ENCODE measurements around the gene ARHGAP33. TPM values are rescaled to one million over a fixed set of nuclear protein-coding genes. Genes with fewer than 3 reads are reported as not detected.
A peak's percentile ranks its signal among the peaks of the same experiment; 100 is the strongest.
"Not testable (repeated sequence)": the region's sequence is repeated elsewhere in the genome, so short reads cannot be mapped to it uniquely, and the experiment has no call there.

Gene ARHGAP33
- polyA plus RNA-seq, 6 donors from 2014 or later: 0.58 TPM; not detected in 5

DNA sequence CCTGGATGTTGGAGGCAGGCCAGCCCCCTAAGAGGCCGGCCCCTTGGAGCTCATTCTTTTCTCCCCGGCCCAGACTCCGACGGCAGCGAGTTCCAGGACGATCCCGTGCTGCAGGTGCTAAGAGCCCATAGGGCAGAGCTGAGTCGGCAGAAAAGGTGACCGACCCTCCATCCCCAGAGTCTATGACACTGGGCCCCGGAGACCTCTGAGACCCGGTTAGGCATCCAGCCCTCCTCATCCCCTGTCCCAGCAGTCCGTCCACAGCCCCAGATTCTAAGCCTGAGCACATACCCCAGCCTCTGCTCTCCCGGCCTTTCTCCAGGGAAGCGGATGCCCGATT lies 7.3 kb upstream of the ARHGAP33 start:
- DNase-seq (no peak), ATAC-seq (ENCODE audit: low read depth in 2 of 2) (no peak)
- peaks cover 3 to 10% (median 5%) of the 10 kb centered on the region in 3 donors for H3K4me1 Mint-ChIP-seq
- H3K4me3 Mint-ChIP-seq: peak overlapping the region in 1 of 8 donors; percentile 34
- H3K27me3 Mint-ChIP-seq: no peaks in the 10 kb centered on the region
- H3K9me3 Mint-ChIP-seq: no peaks in the 10 kb centered on the region
- H3K36me3 Mint-ChIP-seq: no peaks in the 10 kb centered on the region
- peak overlapping the region in 1 of 6 donors; percentile 63 for H3K27ac Mint-ChIP-seq

DNA sequence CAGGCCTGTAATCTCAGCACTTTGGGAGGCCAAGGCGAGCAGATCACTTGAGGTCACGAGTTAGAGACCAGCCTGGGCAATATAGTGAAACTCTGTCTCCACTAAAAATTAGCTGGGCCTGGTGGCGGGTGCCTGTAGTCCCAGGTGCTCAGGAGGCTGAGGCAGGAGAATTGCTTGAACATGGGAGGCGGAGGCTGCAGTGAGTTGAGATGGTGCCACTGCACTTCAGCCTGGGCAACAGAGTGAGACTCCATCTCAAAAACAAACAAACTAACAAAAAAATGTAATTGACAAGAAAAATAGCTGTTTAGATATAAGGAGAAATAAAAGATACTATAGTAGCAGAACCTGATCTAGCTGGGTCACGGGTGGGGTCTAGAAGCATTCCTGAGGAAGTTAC lies 3.0 kb upstream of the ARHGAP33 start:
- H3K27ac Mint-ChIP-seq; DNase-seq; H3K9me3 Mint-ChIP-seq; H3K36me3 Mint-ChIP-seq; H3K4me3 Mint-ChIP-seq; H3K27me3 Mint-ChIP-seq; ATAC-seq (ENCODE audit: low read depth in 2 of 2): not testable (repeated sequence)
- peaks cover 12 to 22% (median 20%) of the 10 kb centered on the region in 3 donors for H3K4me1 Mint-ChIP-seq

DNA sequence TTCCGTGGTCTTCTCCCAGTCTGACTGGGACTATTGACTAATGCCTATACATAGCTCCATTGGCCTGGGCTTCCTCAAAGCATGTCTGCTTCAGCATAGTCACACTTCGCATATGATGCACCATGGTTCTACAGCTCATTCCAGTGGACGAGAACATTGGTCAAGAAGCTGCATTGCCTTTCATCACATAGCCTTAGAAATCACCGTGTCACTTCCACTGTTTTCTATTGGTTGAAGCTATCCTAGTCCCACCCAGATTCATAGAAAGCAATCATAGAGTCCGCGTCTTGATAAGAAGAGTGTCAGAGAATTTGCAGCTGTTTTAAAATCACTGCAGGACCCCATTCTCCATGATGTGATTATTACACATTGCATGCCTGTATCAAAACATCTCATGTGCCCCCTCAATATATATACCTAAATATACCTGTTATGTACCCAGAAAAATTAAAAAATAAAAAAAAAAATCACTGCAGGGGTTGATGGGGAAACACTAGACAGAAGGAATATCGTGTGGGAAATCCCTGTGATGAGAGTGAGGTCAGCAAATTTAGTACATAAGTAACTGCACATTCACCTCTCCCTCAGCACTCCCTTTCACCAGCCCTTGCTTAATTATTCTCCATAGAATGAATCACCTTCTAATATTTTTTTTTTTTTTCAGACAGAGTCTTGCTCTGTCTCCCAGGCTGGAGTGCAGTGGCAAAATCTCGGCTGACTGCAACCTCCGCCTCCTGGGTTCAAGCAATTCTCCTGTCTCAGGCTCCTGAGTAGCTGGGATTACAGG lies 2.2 kb upstream of the ARHGAP33 start:
- Mint-ChIP-seq H3K27me3 (no peaks in the 10 kb centered on the region), H3K4me1 (peaks cover 12 to 20% (median 20%) of the 10 kb centered on the region in 3 donors), H3K4me3 (peak overlapping the region in 1 of 8 donors; percentile 57), H3K27ac (no peak overlapping the region), H3K36me3 (no peaks in the 10 kb centered on the region), H3K9me3 (peaks cover 0 to 1% (median 0%) of the 10 kb centered on the region in 7 donors)
- ATAC-seq (ENCODE audit: low read depth in 2 of 2) (no peak), DNase-seq (no peak)

DNA sequence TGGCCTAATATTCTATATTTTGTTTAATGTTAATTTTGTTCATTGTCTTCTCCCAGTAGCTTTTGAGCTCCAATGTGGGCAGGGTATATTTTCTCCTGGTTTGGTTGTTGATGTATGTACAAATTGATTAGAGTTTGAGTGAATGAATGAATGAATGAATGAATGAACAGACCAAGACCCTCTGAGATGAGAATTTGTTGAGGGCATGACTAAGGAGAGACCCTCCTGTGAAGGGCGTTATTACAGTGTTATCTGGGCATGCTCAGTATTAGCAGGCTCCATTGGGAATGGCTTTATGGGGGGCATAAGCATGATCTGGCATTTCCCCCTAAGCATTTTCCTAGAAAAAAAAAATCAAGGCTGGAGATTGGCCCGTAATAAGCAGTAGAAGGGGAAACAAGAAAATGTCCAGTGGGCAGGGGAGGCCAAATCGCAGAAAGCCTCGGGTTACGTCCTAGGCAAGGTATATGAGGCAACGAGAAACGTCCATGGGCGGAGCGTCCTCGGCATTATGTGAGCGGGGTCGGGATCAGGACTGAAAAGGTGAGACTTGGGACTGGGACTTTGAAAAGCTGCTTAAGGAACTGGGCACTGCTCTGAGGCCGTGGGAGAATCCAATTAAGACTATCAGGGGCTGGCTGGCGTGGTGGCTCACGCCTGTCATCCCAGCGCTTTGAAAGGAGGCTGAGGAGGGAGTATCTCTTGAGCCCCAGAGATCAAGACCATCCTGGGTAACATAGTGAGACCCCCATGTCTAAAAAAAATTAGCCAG lies 904 bp upstream of the ARHGAP33 start:
- Mint-ChIP-seq H3K4me3 (peak overlapping the region; percentile 83 to 92 (median 90)), H3K9me3 (peaks cover 0 to 1% (median 0%) of the 10 kb centered on the region in 7 donors), H3K27me3 (no peaks in the 10 kb centered on the region), H3K36me3 (no peaks in the 10 kb centered on the region), H3K27ac (peak overlapping the region in 2 of 6 donors; percentile 62 to 85), H3K4me1 (peaks cover 12 to 18% (median 15%) of the 10 kb centered on the region in 3 donors)
- ATAC-seq (ENCODE audit: low read depth in 2 of 2) (no peak), DNase-seq (no peak)

DNA sequence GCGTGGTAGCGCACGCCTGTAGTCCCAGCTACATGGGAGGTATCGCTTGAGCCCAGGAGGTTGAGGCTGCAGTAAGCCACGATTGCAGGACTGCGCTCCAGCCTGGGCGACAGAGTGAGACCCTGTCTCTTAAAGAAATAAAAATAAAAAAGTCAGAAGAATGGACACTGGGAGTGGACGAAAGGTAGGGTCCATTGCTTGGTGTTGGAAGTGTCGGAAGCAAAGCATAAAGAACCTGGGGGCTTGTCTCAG lies 392 bp upstream of the ARHGAP33 start:
- peak in 1 of 2 donors; percentile 3 for ATAC-seq (ENCODE audit: low read depth in 2 of 2)
- DNase-seq: no peak
- H3K27me3 Mint-ChIP-seq: no peaks in the 10 kb centered on the region
- H3K4me1 Mint-ChIP-seq: peaks cover 12 to 18% (median 15%) of the 10 kb centered on the region in 3 donors
- no peaks in the 10 kb centered on the region for H3K36me3 Mint-ChIP-seq
- peak overlapping the region; percentile 83 to 92 (median 90) for H3K4me3 Mint-ChIP-seq
- peak overlapping the region in 1 of 6 donors; percentile 85 for H3K27ac Mint-ChIP-seq
- peaks cover 0 to 1% (median 0%) of the 10 kb centered on the region in 7 donors for H3K9me3 Mint-ChIP-seq

DNA sequence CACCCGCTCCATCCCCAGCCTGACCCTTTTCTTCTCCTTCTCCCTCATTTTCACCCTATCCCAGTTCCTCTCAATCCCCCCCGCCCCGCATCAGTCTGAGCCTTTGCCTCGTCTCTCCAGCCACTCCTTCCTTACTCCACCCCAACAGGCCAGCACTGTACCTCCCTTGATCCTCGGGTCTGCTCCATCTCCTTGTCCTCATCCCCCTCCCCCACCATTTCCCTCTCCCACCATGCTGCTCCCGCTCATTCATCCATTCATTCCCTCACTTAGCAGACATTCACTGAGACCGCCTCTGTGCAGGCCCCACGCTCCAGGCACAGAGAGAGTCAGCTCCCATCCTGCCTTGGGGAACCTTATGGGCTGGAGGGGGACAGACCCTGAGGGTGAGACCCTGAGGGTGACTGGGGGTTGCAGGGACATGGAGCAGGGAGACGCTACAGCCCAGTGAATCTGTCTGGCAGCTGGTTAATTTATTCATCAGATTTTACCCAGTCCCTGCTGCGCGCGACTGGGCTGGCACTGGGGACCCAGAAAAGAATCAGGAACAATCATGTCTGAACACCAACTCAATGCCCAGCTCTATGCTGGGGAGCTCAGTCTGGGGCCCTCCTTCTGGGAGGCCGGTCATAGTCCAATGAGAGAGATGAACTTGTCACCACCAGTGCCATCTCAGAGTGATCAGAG lies 881 bp downstream of the ARHGAP33 start:
- ATAC-seq (ENCODE audit: low read depth in 2 of 2) (no peak), DNase-seq (no peak)
- Mint-ChIP-seq H3K36me3 (no peaks in the 10 kb centered on the region), H3K4me3 (peak overlapping the region; percentile 63 to 89 (median 83)), H3K4me1 (peaks cover 12 to 18% (median 15%) of the 10 kb centered on the region in 3 donors), H3K27me3 (no peaks in the 10 kb centered on the region), H3K9me3 (peaks cover 0 to 1% (median 0%) of the 10 kb centered on the region in 7 donors), H3K27ac (peak overlapping the region in 1 of 6 donors; percentile 81)

DNA sequence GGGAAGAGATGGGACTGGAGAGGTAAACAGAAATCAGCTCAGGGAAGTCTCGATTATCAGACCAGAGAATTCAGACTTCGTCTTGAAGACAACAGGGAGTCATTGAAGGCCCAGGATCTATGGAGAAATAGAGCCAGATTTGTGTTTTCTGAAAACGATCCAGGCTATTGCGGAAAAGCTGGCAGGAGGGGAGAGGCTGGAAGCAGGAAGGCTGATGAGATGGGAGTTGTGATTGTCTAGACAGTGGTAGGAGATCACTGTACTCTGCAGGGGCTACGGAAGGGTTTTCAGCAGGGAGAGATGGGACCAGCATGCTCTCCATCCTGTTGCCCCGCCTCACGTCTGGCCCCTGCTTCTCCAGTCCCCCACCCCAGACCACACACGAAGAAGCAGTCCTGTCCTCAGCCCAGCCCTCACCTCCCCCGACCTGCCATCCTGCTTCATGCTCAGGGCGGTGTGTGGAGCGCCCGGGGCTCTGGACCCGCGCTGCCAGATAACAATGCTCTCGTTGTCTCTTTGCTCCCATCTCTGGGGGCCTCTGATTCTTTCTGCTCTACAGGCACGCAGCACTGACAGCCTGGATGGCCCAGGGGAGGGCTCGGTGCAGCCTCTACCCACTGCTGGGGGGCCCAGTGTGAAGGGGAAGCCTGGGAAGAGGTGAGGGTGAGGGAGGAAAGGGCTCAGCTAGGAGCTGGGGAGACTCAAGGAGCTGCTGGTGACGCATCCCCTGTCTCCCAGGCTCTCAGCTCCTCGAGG lies 1.9 kb downstream of the ARHGAP33 start:
- Mint-ChIP-seq H3K27ac (peak overlapping the region in 2 of 6 donors; percentile 21 to 44), H3K9me3 (peaks cover 0 to 1% (median 0%) of the 10 kb centered on the region in 7 donors), H3K4me3 (peak overlapping the region in 6 of 8 donors; percentile 20 to 89 (median 63)), H3K4me1 (peaks cover 12 to 18% (median 15%) of the 10 kb centered on the region in 3 donors), H3K36me3 (no peaks in the 10 kb centered on the region), H3K27me3 (no peaks in the 10 kb centered on the region)
- ATAC-seq (ENCODE audit: low read depth in 2 of 2): no peak
- DNase-seq: no peak

DNA sequence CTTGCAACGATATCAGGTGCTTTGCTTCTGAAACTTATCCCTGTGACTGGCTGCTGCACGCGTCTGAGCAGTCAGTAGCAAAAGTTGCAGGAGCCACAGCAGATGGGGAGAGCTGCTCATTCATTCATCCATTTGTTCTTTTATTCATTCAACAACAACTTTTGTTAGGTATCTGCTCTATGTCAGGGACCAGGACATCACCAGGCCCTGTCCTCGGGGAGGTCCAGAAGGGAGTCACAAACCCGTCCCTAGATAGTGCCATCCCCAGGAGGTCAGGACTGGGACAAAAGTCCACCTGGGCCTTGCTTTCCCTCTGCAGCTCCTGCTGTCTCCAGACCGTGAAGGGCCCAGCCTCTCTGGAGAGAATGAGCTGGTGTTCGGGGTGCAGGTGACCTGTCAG lies 2.6 kb downstream of the ARHGAP33 start:
- no peaks in the 10 kb centered on the region for H3K27me3 Mint-ChIP-seq
- peaks cover 0 to 1% (median 0%) of the 10 kb centered on the region in 7 donors for H3K9me3 Mint-ChIP-seq
- DNase-seq: no peak
- no peaks in the 10 kb centered on the region for H3K36me3 Mint-ChIP-seq
- peak overlapping the region in 1 of 6 donors; percentile 7 for H3K27ac Mint-ChIP-seq
- no peak for ATAC-seq (ENCODE audit: low read depth in 2 of 2)
- peak overlapping the region in 4 of 8 donors; percentile 19 to 63 (median 20) for H3K4me3 Mint-ChIP-seq
- peaks cover 12 to 18% (median 17%) of the 10 kb centered on the region in 3 donors for H3K4me1 Mint-ChIP-seq

DNA sequence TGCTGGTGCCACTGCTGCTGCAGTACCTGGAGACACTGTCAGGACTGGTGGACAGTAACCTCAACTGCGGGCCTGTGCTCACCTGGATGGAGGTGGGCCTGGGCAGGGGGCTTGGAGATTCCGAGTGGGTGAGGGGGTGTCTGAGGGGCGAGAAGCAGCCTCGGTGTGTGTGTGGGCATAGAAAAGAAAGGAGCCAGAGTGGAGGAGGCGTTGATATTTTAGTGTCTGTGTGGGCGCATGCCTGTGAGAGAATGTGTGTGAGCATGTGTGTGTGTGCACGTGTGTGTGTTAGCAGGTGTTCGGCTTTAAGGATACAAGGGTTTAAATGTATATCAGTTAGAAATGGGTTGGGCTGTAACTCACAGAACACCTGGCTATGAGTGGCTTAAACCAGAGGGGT lies 3.7 kb downstream of the ARHGAP33 start:
- Mint-ChIP-seq H3K27me3 (no peaks in the 10 kb centered on the region), H3K36me3 (no peaks in the 10 kb centered on the region), H3K4me1 (peaks cover 18 to 23% (median 21%) of the 10 kb centered on the region in 3 donors), H3K4me3 (peak overlapping the region in 1 of 8 donors; percentile 29), H3K9me3 (peaks cover 0 to 1% (median 0%) of the 10 kb centered on the region in 7 donors), H3K27ac (no peak overlapping the region)
- no peak for ATAC-seq (ENCODE audit: low read depth in 2 of 2)
- DNase-seq: no peak

DNA sequence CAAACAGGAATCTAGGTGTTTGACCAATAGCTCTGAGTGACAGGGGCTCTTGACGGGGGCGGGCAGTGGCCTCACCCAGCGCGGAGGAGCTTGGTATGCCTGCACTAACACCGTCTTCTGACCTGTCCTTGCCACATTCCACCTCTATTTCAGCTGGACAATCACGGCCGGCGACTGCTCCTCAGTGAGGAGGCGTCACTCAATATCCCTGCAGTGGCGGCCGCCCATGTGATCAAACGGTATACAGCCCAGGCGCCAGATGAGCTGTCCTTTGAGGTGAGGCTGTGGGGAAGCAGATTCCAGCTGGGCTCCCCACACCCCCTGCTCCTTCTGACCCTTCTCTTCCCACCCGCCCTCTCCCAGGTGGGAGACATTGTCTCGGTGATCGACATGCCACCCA lies 4.7 kb downstream of the ARHGAP33 start:
- Mint-ChIP-seq H3K4me1 (peaks cover 10 to 17% (median 13%) of the 10 kb centered on the region in 3 donors), H3K4me3 (no peak overlapping the region), H3K9me3 (peaks cover 0 to 1% (median 0%) of the 10 kb centered on the region in 7 donors), H3K27ac (no peak overlapping the region), H3K36me3 (no peaks in the 10 kb centered on the region), H3K27me3 (no peaks in the 10 kb centered on the region)
- DNase-seq: no peak
- no peak for ATAC-seq (ENCODE audit: low read depth in 2 of 2)

DNA sequence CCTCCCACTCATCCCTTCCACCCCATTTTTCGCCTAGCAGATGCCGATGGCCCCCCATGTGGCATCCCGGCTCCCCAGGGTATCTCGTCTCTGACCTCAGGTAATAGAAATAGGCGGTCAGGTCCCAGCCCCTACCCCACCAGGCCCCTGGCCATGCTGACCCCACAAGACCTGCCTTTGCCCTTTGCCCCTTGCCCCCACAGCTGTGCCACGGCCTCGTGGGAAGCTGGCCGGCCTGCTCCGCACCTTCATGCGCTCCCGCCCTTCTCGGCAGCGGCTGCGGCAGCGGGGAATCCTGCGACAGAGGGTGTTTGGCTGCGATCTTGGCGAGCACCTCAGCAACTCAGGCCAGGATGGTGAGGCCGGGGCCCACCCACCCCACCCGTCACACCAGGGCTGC lies 5.4 kb downstream of the ARHGAP33 start:
- no peak overlapping the region for H3K4me3 Mint-ChIP-seq
- H3K27me3 Mint-ChIP-seq: no peaks in the 10 kb centered on the region
- H3K4me1 Mint-ChIP-seq: peaks cover 9 to 17% (median 10%) of the 10 kb centered on the region in 3 donors
- ATAC-seq (ENCODE audit: low read depth in 2 of 2) (no peak), DNase-seq (no peak)
- H3K36me3 Mint-ChIP-seq: no peaks in the 10 kb centered on the region
- no peak overlapping the region for H3K27ac Mint-ChIP-seq
- H3K9me3 Mint-ChIP-seq: peaks cover 0 to 1% (median 0%) of the 10 kb centered on the region in 7 donors

DNA sequence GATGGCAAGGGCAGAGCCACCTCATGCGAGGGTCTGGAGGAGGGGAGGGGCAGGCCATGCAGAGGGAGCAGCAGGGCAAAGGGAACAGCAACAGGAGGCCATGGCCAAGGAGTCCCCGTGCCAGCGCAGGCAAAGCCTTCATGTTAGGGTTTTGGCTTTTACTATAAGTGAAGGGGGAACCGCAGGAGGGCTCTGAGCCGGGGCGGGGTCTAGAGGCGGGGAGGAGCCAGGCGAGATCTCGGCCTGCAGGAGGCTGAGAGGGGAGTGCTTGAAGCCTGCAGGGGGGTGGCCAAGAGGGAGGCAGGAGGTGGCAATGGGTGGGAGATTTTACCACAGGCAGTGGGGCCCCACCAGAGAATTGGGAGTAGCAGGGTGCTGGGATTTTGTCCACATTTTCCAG lies 6.3 kb downstream of the ARHGAP33 start:
- DNase-seq (no peak), ATAC-seq (ENCODE audit: low read depth in 2 of 2) (no peak)
- Mint-ChIP-seq H3K4me3 (peak overlapping the region in 1 of 8 donors; percentile 56), H3K27me3 (no peaks in the 10 kb centered on the region), H3K36me3 (no peaks in the 10 kb centered on the region), H3K4me1 (peaks cover 2 to 10% (median 10%) of the 10 kb centered on the region in 3 donors), H3K27ac (peak overlapping the region in 1 of 6 donors; percentile 1), H3K9me3 (no peaks in the 10 kb centered on the region)

DNA sequence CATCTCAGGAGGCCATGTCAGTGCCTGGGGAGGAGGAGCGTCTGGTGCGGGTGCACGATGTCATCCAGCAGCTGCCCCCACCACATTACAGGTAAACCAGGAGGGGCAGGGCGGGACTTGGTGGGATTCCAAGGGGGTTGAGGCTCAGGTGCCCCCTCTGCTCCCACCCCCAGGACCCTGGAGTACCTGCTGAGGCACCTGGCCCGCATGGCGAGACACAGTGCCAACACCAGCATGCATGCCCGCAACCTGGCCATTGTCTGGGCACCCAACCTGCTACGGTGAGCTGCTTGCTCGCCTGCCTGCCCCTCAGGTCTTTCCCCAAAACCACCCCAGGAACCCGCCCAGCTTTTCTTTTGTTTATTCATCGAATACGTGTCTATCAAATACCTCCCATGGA lies 7.2 kb downstream of the ARHGAP33 start:
- Mint-ChIP-seq H3K4me1 (peaks cover 0 to 10% (median 8%) of the 10 kb centered on the region in 3 donors), H3K36me3 (no peaks in the 10 kb centered on the region)

More for the DNA sequence above, 7.2 kb downstream of the ARHGAP33 start:
- Mint-ChIP-seq H3K4me3 (no peak overlapping the region), H3K27ac (peak overlapping the region in 2 of 6 donors; percentile 18 to 63), H3K27me3 (no peaks in the 10 kb centered on the region), H3K9me3 (no peaks in the 10 kb centered on the region)
- ATAC-seq (ENCODE audit: low read depth in 2 of 2) (no peak), DNase-seq (no peak)
